ENCODE results near the gene CCNT1.
A peak's percentile ranks its signal among the peaks of the same experiment; 100 is the strongest.
"Not testable (repeated sequence)": the region's sequence is repeated elsewhere in the genome, so short reads cannot be mapped to it uniquely, and the experiment has no call there.

CCNT1 gene

GRCh38 chr12:48691826-48692487, 24.6 kb downstream of the CCNT1 start:
- no peak for DNase-seq (ENCODE audit: low read depth)

- no peak for DNase-seq (ENCODE audit: low read depth)
Measured at GRCh38 chr12:48690990-48691389, 25.5 kb downstream of the CCNT1 start.

- no peak for DNase-seq (ENCODE audit: low read depth)
Measured at GRCh38 chr12:48690436-48690835, 26.1 kb downstream of the CCNT1 start.

DNA sequence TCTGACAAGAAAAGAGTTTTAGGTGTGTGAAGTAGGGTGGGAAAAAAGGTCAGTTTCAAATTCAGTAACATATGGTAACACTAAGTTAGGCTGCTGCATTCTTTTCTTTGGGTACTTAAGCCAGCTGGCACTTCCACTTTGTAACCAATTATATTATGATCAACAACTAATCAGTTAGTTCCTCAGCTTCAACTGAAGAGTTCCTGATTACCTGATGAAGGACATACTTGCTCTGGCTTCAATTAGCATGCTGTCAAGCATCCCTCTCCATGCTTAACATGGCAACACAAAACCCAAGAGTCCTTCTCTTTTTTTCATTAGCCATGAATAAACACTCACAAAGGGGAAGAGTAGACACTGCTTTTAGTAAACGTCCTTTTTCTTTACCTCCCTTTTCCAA, 27.7 kb downstream of the CCNT1 start:
- no peak for DNase-seq (ENCODE audit: low read depth)

DNA sequence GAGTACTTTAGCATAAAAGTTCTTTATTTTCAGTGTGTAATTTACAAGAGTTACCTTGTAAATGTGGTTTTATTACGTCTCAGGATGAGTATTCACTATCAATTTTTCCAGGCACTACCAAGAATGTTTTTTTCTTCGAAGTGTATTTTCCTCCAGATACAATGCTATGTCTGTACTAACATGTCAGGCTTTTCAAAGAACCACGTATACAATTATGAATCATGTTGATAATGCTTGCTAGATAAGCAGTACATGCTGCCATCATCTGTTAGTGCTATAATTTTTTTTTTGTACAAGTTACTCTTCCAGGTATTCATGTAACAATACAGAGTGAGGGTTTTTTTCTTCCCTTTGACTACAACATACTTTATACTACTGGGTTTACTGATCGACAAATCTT, 28.9 kb downstream of the CCNT1 start:
- no peak for DNase-seq (ENCODE audit: low read depth)

DNA sequence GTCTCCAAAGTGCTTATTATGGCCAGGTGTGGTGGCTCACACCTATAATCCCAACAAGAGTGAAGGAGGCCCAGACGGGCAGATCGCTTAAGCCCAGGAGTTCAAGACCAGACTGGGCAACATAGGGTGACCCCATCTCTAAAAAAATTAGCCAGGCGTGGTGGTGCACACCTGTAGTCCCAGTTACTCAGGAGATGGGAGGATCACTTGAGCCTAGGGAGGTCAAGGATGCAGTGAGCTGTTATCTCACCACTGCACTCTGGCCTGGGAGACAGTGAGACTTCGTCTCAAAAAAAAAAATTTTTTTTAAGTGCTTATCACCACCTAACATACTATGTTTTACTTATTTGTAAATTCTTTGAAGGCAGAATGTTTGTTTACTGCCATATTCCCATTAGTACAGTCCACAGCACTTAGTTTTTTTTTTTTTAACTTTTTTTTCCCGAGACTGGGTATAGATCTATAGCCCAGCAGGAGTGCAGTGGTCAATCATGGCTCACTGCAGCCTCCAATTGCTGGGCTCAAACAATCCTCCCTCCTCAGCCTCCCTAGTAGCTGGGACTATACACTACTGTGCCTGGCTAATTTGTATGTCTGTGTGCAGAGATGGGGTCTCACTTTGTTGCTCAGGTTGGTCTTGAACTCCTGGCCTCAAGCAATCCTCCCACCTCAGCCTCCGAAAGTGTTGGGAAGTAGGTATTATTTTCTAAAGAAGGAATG, 29.7 kb downstream of the CCNT1 start:
- no peak for DNase-seq (ENCODE audit: low read depth)

DNA sequence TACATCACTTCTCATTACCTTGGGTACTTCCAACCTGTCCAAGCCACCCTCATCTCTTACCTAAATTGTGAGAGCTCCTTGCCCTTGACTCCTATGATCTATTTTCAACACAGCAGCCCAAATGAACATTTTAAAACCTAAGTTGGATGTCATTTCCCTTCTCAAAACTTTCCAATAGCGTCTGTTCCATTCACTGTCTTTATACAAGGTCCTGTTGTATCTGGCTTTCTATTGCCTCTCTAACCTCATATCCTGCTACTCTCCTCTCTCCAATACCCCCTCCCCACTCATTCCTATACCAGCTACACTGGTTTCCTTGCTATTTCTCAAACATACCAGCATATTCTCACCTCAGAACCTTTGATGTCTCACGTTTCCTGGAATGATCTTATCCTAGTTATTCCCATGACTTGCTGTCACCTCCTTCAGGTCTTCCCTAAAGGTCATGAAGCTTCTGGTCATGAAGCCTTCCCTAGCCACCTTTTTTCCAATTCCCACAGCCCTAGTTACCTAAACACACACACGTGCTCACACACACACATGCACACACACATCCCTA, 30.4 kb downstream of the CCNT1 start:
- no peak for DNase-seq (ENCODE audit: low read depth)

GRCh38 chr12:48683534-48683933, 33.0 kb downstream of the CCNT1 start:
- no peak for DNase-seq (ENCODE audit: low read depth)

DNA sequence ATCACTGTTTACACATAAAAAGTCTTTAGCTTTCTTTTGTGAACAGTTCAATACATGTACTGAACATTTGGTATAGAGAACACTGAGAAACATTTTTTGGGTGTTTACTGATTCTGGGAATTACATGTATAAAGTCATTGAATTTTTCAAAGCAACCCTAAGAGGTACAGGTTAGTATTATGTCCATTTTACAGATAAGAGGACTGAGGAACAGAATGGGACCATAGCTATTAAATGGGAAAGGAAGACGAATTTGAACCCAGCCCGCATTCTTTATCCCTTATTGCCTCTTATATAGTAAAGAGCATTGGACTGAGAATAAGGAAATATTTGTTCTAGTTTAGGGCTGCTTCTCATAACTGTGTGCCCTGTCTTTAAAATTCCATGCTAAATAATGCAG, 33.6 kb downstream of the CCNT1 start:
- DNase-seq (ENCODE audit: low read depth), result no peak

GRCh38 chr12:48682533-48682905, 34.0 kb downstream of the CCNT1 start:
- DNase-seq (ENCODE audit: low read depth), result not testable (repeated sequence)

DNA sequence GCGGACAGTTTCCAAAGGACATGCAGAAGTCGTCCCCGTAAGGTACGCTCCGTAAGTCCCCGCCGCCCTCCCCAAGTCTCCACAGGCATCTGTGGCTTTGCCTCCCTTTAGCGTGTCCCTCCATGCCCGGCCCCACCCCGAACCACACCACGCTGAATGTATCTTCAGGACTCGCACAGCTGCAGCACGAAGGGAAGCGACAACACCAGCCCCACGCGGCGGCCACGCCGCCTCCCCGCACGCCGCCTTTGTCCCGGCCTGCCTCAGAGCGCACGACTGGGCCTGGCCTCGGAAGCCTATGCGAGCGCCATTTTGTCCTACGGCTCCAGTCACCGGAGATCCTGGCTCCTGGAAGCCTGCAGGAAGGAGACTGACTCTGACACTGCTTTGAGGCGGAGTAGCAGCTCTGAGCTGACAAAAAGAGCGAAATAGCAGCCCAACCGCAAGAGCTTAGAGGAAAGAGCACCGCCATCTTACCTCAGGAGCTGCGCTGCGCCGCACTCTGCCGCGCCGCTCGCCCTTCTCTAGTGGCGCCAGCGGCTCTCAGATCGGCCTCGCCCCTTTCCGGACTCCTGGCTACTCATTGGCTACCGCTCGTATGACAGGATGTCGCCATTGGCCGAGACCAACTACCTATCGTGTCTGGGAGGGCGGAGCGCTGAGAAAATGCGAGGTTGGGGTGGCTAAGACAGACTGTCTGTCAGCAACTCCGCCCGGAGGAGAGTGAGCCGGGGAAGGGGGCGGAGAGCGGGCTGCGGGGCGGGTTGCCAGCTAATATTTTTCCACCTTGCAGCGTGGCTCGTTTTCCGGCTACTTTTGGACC, 34.6 kb downstream of the CCNT1 start, which contains the start of gene KANSL2:
KANSL2 (minus strand) TSS at position 529 of the 823 bp plus-strand sequence. CDS start 606 bp downstream, outside the sequence.
- DNase-seq (ENCODE audit: low read depth), result peak; percentile 93

- DNase-seq (ENCODE audit: low read depth), result no peak
Measured at GRCh38 chr12:48681399-48681709, 35.2 kb downstream of the CCNT1 start.

- DNase-seq (ENCODE audit: low read depth), result no peak
Measured at GRCh38 chr12:48680861-48681260, 35.6 kb downstream of the CCNT1 start.

DNA sequence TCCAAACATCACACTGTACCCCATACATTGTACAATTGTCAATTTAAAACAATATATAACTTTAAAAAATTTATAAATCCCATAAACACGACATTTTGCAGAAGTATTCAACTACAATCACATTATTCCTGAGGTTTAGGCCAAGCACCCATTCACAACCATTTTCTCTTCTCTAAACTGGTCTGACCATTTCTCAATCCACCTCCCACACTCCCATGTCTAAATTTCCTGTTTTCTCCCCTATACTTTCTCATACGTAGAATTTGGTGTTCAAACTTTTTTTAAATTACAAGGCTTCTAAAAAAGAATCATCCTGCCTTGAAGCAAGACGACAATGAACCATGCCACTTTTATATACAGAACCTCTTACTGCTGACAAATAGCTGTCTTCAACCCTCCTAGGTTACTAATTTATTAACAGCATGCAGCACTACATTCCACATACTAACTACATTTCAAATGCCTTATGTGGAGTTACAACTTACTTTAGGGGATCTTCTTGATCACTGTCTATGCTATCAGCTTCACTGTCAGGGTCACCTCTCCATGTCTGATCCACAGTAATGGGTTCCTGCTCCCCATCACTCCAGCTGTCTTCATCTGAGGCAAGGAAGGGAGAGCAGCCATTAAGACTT, 37.8 kb downstream of the CCNT1 start:
- no peak for DNase-seq (ENCODE audit: low read depth)

DNA sequence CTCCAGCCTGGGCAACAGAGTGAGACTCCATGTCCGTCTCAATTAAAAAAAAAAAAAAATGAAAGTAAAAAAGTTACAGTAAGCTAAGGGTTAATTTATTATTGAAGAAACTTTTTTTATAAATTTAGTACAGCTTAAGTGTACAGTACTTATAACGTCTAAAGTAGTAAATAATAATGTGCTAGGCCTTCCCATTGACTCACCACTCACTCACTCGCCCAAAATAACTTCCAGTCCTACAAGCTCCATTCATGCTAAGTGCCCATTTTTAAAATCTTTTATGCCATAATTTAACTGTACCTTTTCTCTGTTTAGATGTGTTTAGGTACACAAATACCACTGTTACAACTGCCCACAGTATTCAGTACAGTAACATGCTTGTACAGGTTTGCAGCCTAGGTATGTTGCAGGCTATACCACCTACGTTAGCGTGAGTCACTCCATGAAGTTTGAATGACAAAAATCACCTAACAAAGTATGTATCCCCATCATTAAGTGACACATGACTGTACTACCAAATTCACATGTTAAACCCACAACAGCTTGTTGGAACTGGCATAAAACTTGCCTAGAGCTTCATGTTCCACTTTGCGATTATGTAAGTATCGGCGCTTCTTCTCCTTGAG, 45.2 kb downstream of the CCNT1 start:
- DNase-seq (ENCODE audit: low read depth), result no peak

GRCh38 chr12:48668996-48669395, 47.5 kb downstream of the CCNT1 start:
- no peak for DNase-seq (ENCODE audit: low read depth)

GRCh38 chr12:48659863-48660262, 56.6 kb downstream of the CCNT1 start:
- no peak for DNase-seq (ENCODE audit: low read depth)

GRCh38 chr12:48651681-48652080, 64.8 kb downstream of the CCNT1 start:
- no peak for DNase-seq (ENCODE audit: low read depth)

- DNase-seq (ENCODE audit: low read depth), result not testable (repeated sequence)
Measured at GRCh38 chr12:48645354-48645753, 71.2 kb downstream of the CCNT1 start.

GRCh38 chr12:48643011-48643410, 73.5 kb downstream of the CCNT1 start:
- DNase-seq (ENCODE audit: low read depth), result no peak

DNA sequence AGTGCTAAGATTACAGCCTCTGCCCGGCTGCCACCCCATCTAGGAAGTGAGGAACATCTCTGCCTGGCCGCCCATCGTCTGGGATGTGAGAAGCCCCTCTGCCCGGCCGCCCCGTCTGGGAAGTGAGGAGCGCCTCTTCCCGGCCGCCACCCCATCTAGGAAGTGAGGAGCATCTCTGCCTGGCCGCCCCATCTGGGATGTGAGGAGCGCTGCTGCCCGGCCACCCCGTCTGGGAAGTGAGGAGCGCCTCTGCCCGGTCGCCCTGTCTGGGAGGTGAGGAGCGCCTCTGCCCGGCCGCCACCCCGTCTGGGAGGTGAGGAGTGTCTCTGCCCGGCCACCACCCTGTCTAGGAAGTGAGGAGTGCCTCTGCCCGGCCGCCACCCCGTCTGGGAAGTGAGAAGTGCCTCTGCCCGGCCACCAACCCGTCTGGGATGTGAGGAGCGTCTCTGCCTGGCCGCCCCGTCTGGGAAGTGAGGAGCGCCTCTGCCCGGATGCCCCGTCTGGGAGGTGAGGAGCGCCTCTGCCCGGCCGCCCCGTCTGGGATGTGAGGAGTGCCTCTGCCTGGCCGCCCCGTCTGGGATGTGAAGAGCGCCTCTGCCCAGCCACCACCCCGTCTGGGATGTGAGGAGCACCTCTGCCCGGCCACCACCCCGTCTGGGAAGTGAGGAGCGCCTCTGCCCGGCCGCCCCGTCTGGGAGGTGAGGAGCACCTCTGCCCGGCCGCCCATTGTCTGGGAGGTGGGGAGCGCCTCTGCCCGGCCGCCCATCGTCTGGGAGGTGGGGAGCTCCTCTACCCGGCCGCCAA, 74.6 kb downstream of the CCNT1 start:
- DNase-seq (ENCODE audit: low read depth), result not testable (repeated sequence)
